GM23338 (cell line): ENCODE results near the gene CADPS2. TPM values are rescaled to one million over a fixed set of nuclear protein-coding genes. Genes with fewer than 3 reads are reported as not detected.
A peak's percentile ranks its signal among the peaks of the same experiment; 100 is the strongest.

Experiments
- ATAC-seq: fragments of 200-7000 bp; cut with Tn5 transposase; 3 replicates; pipeline ENCODE4 v1.9.1; 2020
- DNase-seq: peaks from one replicate; pipeline ENCODE4 v3.0.0-alpha.2; 2015; ENCODE audit warnings: low spot score
- H2AFZ ChIP-seq: fragments of 200-600 bp; sonication (generic); 2 replicates; pipeline ENCODE4 v1.8.0; 2016; ENCODE audit warnings: antibody characterized with exemption, mild to moderate bottlenecking, moderate library complexity
- H3F3A ChIP-seq: fragments of 200-600 bp; sonication (generic); replicated peaks from 2 replicates; pipeline ENCODE4 v1.8.0; 2017; ENCODE audit warnings: antibody characterized with exemption, mixed run types, low read depth
- H3K27ac ChIP-seq: fragments of 200-600 bp; sonication (generic); 2 replicates; pipeline ENCODE4 v1.6.1; 2016; ENCODE audit warnings: low read depth
- H3K27me3 ChIP-seq: fragments of 200-600 bp; sonication (generic); 2 replicates; pipeline ENCODE4 v1.8.0; 2016; ENCODE audit warnings: mild to moderate bottlenecking, mixed run types, moderate library complexity; ENCODE audit not compliant: insufficient read depth
- H3K36me3 ChIP-seq: fragments of 200-600 bp; sonication (generic); 2 replicates; pipeline ENCODE4 v1.8.0; 2016; ENCODE audit warnings: mild to moderate bottlenecking; ENCODE audit not compliant: insufficient read depth
- H3K4me1 ChIP-seq: fragments of 200-600 bp; sonication (generic); 2 replicates; pipeline ENCODE4 v1.8.0; 2016; ENCODE audit warnings: mild to moderate bottlenecking, moderate library complexity; ENCODE audit not compliant: insufficient read depth
- H3K4me2 ChIP-seq: fragments of 200-600 bp; sonication (generic); 2 replicates; pipeline ENCODE4 v1.7.1; 2017; ENCODE audit warnings: mixed run types
- H3K4me3 ChIP-seq: fragments of 200-600 bp; sonication (generic); 2 replicates; pipeline ENCODE4 v1.6.1; 2016; ENCODE audit warnings: mixed run types
- H3K79me2 ChIP-seq: fragments of 200-600 bp; sonication (generic); replicated peaks from 2 replicates; pipeline ENCODE4 v1.8.0; 2017; ENCODE audit warnings: mild to moderate bottlenecking; ENCODE audit not compliant: insufficient read depth
- H3K9me2 ChIP-seq: fragments of 200-600 bp; sonication (generic); 2 replicates; pipeline ENCODE4 v1.8.0; 2017; ENCODE audit not compliant: insufficient read depth
- H4K20me1 ChIP-seq: fragments of 200-600 bp; sonication (generic); replicated peaks from 2 replicates; pipeline ENCODE4 v1.8.0; 2017; ENCODE audit warnings: mild to moderate bottlenecking; ENCODE audit not compliant: insufficient read depth
- H3K27ac Mint-ChIP-seq: 2 replicates; pipeline ENCODE4 v1.8.0; 2020; ENCODE audit warnings: inconsistent platforms, mild to moderate bottlenecking, moderate library complexity, mixed read lengths
- H3K27me3 Mint-ChIP-seq: 3 replicates; pipeline ENCODE4 v1.8.0; 2022; ENCODE audit warnings: low read depth, mild to moderate bottlenecking, moderate library complexity, mixed read lengths, inconsistent platforms; ENCODE audit not compliant: insufficient read depth, poor library complexity
- H3K36me3 Mint-ChIP-seq: 3 replicates; pipeline ENCODE4 v1.8.0; 2021; ENCODE audit warnings: low read depth, mild to moderate bottlenecking, inconsistent platforms, moderate library complexity, mixed read lengths
- H3K4me1 Mint-ChIP-seq: 3 replicates; pipeline ENCODE4 v1.8.0; 2020; ENCODE audit warnings: mild to moderate bottlenecking, inconsistent platforms, mixed read lengths
- H3K4me3 Mint-ChIP-seq: 3 replicates; pipeline ENCODE4 v1.8.0; 2021; ENCODE audit warnings: moderate library complexity, mild to moderate bottlenecking, inconsistent platforms, mixed read lengths
- H3K9me3 Mint-ChIP-seq: 3 replicates; pipeline ENCODE4 v1.8.0; 2020; ENCODE audit warnings: moderate library complexity, mild to moderate bottlenecking, inconsistent platforms, mixed read lengths
- CREB1 ChIP-seq: fragments of 250-450 bp; sonication (Bioruptor Pico); IDR thresholded peaks from 2 replicates; pipeline ENCODE4 v1.5.0; 2020; ENCODE audit warnings: low read depth, mild to moderate bottlenecking, moderate library complexity
- CTCF ChIP-seq, 2 experiments: fragments of 200-600 bp in 1 of 2; sonication (generic) in 1 of 2; conservative IDR thresholded peaks; 2 replicates each; pipeline versions ENCODE4 v1.5.1 to v1.6.1; 2016 to 2017; ENCODE audit warnings: antibody characterized with exemption in 2 of 2, low read depth in 2 of 2, mild to moderate bottlenecking in 2 of 2, moderate library complexity in 1 of 2
- EZH2phosphoT487 ChIP-seq: fragments of 200-600 bp; sonication (generic); IDR thresholded peaks from one replicate; pipeline ENCODE4 v1.8.1; 2018; ENCODE audit warnings: antibody characterized with exemption; ENCODE audit not compliant: unreplicated experiment
- JUNB ChIP-seq: IDR thresholded peaks from one replicate; pipeline ENCODE4 v1.6.1; 2016; ENCODE audit warnings: antibody characterized with exemption; ENCODE audit not compliant: unreplicated experiment
- NANOG ChIP-seq: IDR thresholded peaks from 2 replicates; pipeline ENCODE4 v1.6.1; 2016; ENCODE audit warnings: antibody characterized with exemption, borderline replicate concordance
- STAT1 ChIP-seq: IDR thresholded peaks from one replicate; pipeline ENCODE4 v1.6.1; 2016; ENCODE audit warnings: antibody characterized with exemption; ENCODE audit not compliant: unreplicated experiment
- ZNF114 ChIP-seq: fragments of 250-450 bp; sonication (Bioruptor Pico); IDR thresholded peaks from 2 replicates; pipeline ENCODE4 v1.5.0; 2020; ENCODE audit warnings: mild to moderate bottlenecking, moderate library complexity
- ZNF331 ChIP-seq: fragments of 250-450 bp; sonication (Bioruptor Pico); IDR thresholded peaks from 2 replicates; pipeline ENCODE4 v1.5.0; 2020; ENCODE audit warnings: low read depth, mild to moderate bottlenecking, moderate library complexity
- polyA plus RNA-seq: library from polyadenylated mRNA; unstranded; fragments of >200 nt; fragmentation: Nextera tagmentation; extraction: Ambion mirVana; gene quantifications from 2 replicates; pipeline ENCODE4 v1.2.1, GENCODE V29; 2016
- total RNA-seq: library from RNA; depleted of rRNA; stranded (reverse); fragments of >200 nt; shearing (Covaris generic); gene quantifications from 2 replicates; pipeline ENCODE4 v1.2.3, GENCODE V29; 2014
- TF ChIP-seq, protein P1 (sequence below): IDR thresholded peaks from one replicate; pipeline ENCODE4 v1.6.1; 2018; ENCODE audit warnings: antibody characterized with exemption; ENCODE audit not compliant: unreplicated experiment
- TF ChIP-seq, protein P2 (sequence below): IDR thresholded peaks from 2 replicates; pipeline ENCODE4 v1.6.1; 2016; ENCODE audit warnings: antibody characterized with exemption

Gene CADPS2
- total and polyA plus RNA-seq, 2 experiments from 2014 or later = 16.3 to 36.9 TPM

DNA sequence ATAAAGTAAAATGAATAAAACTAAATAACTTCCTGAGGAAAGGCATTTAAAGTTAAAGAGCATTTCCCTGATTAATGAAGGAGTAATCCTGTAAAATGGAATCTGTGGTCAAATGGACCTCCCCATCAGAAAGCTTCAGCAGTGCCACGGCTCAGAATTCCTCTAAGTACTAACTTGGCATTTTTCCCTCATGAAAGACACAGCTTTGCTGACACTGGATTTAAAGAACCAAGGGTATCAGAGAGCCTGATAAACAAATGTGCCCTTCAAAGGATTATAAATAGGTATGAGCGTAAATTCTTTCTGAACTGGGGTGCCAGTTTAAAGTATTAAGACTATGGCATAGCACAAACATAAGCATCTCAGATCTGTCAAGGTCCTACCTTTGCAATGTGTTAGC is 159.4 kb downstream of the CADPS2 start:
- Histone ChIP-seq H3K4me1 (peaks cover 23% of the 10 kb centered on the region), H4K20me1 (no peaks in the 10 kb centered on the region), H3F3A (no peaks in the 10 kb centered on the region), H3K27me3 (no peaks in the 10 kb centered on the region), H3K9me2 (no peaks in the 10 kb centered on the region), H3K79me2 (no peaks in the 10 kb centered on the region; the same call in 1 of the 2 replicates), H3K4me3 (no peak overlapping the region), H2AFZ (no peak overlapping the region), H3K36me3 (no peaks in the 10 kb centered on the region), H3K4me2 (no peak overlapping the region), H3K27ac (peak overlapping the region; percentile 5; the same call in 1 of the 2 replicates)
- peaks cover 5% of the 10 kb centered on the region; the same call in 2 of the 3 replicates for H3K9me3 Mint-ChIP-seq
- H3K36me3 Mint-ChIP-seq = peaks cover 5% of the 10 kb centered on the region; the same call in 1 of the 3 replicates
- no peak overlapping the region for H3K4me3 Mint-ChIP-seq
- peaks cover 13% of the 10 kb centered on the region for H3K4me1 Mint-ChIP-seq
- TF ChIP-seq NANOG (no peak), CTCF (conservative IDR thresholded peaks at IDR 0.05; ENCODE audit: low read depth in 2 of 2) (no peak)
- no peaks in the 10 kb centered on the region for H3K27me3 Mint-ChIP-seq
- no peak for ATAC-seq
- no peak overlapping the region for H3K27ac Mint-ChIP-seq
- no peak for DNase-seq

- Mint-ChIP-seq H3K27me3 (peaks cover 3% of the 10 kb centered on the region), H3K36me3 (peaks cover 5% of the 10 kb centered on the region; the same call in 2 of the 3 replicates), H3K9me3 (peaks cover 5% of the 10 kb centered on the region; the same call in 2 of the 3 replicates), H3K27ac (no peak overlapping the region), H3K4me1 (peaks cover 9% of the 10 kb centered on the region; the same call in 2 of the 3 replicates), H3K4me3 (no peak overlapping the region)
- Histone ChIP-seq H3K4me3 (no peak overlapping the region), H3K27me3 (no peaks in the 10 kb centered on the region), H3F3A (no peaks in the 10 kb centered on the region), H4K20me1 (no peaks in the 10 kb centered on the region), H3K4me2 (no peak overlapping the region), H3K4me1 (peaks cover 13% of the 10 kb centered on the region; the same call in 1 of the 2 replicates), H2AFZ (no peak overlapping the region), H3K9me2 (no peaks in the 10 kb centered on the region), H3K27ac (no peak overlapping the region), H3K79me2 (peaks cover 4% of the 10 kb centered on the region; the same call in 1 of the 2 replicates), H3K36me3 (no peaks in the 10 kb centered on the region)
- no peak for ATAC-seq
- no peak for DNase-seq
- no peak for TF ChIP-seq STAT1
- TF ChIP-seq JUNB = no peak
- TF ChIP-seq, protein P1, sequence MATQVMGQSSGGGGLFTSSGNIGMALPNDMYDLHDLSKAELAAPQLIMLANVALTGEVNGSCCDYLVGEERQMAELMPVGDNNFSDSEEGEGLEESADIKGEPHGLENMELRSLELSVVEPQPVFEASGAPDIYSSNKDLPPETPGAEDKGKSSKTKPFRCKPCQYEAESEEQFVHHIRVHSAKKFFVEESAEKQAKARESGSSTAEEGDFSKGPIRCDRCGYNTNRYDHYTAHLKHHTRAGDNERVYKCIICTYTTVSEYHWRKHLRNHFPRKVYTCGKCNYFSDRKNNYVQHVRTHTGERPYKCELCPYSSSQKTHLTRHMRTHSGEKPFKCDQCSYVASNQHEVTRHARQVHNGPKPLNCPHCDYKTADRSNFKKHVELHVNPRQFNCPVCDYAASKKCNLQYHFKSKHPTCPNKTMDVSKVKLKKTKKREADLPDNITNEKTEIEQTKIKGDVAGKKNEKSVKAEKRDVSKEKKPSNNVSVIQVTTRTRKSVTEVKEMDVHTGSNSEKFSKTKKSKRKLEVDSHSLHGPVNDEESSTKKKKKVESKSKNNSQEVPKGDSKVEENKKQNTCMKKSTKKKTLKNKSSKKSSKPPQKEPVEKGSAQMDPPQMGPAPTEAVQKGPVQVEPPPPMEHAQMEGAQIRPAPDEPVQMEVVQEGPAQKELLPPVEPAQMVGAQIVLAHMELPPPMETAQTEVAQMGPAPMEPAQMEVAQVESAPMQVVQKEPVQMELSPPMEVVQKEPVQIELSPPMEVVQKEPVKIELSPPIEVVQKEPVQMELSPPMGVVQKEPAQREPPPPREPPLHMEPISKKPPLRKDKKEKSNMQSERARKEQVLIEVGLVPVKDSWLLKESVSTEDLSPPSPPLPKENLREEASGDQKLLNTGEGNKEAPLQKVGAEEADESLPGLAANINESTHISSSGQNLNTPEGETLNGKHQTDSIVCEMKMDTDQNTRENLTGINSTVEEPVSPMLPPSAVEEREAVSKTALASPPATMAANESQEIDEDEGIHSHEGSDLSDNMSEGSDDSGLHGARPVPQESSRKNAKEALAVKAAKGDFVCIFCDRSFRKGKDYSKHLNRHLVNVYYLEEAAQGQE = no peak
- TF ChIP-seq, protein P2, sequence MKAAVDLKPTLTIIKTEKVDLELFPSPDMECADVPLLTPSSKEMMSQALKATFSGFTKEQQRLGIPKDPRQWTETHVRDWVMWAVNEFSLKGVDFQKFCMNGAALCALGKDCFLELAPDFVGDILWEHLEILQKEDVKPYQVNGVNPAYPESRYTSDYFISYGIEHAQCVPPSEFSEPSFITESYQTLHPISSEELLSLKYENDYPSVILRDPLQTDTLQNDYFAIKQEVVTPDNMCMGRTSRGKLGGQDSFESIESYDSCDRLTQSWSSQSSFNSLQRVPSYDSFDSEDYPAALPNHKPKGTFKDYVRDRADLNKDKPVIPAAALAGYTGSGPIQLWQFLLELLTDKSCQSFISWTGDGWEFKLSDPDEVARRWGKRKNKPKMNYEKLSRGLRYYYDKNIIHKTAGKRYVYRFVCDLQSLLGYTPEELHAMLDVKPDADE = no peak
- TF ChIP-seq NANOG = no peak
- TF ChIP-seq ZNF114 (CRISPR knock-in tag) = no peak
- TF ChIP-seq EZH2phosphoT487 = no peak
- no peak for TF ChIP-seq ZNF331 (CRISPR knock-in tag)
- TF ChIP-seq CREB1 (CRISPR knock-in tag) = no peak
Measured at GRCh38 chr7:122724366-122724765, 161.9 kb downstream of the CADPS2 start.
